HCT116 (cell line): ENCODE data around the gene TTC23. TPM values are rescaled to one million over a fixed set of nuclear protein-coding genes. Genes with fewer than 3 reads are reported as not detected.

Experiments used
- ATAC-seq: fragments of 200-7000 bp; cut with Tn5 transposase; 2 replicates; pipeline ENCODE4 v1.9.1; 2020; ENCODE audit warnings: mild to moderate bottlenecking, moderate library complexity
- BruUV-seq: library from RNA; stranded (reverse); fragments of 400-500 nt; replicated peaks from 2 replicates; lab custom pipeline; 2021; lab: Mats Ljungman, UMichigan
- CTCF ChIA-PET: fragments of 300-600 bp; sonication (Branson Sonifier 250); formaldehyde crosslinking; loops from one replicate; lab custom pipeline; 2021; ENCODE audit warnings: antibody characterized with exemption; lab: Charles Lee
- POLR2A ChIA-PET: fragments of 300-600, 350-600 bp; sonication (Branson Sonifier 250); formaldehyde crosslinking; loops from one replicate; lab custom pipeline; 2021; ENCODE audit warnings: antibody characterized with exemption; lab: Charles Lee
- RAD21 ChIA-PET, 2 experiments: fragments of 300-600 bp; sonication (Branson Sonifier 250); formaldehyde crosslinking; loops; one replicate each; lab custom pipeline; 2023; ENCODE audit warnings: low total read pairs in 2 of 2; ENCODE audit not compliant: uncharacterized antibody in 2 of 2, unreplicated experiment in 2 of 2, low non-redundant PET in 1 of 2; lab: Charles Lee
- DNase-seq: peaks from one replicate; pipeline ENCODE4 v3.0.0-alpha.2; 2010; ENCODE audit warnings: low read depth, low spot score
- H2AFZ ChIP-seq: fragments of 200-600 bp; shearing (Covaris generic), sonication (generic); 2 replicates; pipeline ENCODE4 v1.6.1; 2017; ENCODE audit warnings: low read depth, mixed run types, mixed read lengths, antibody characterized with exemption, low read length; ENCODE audit not compliant: poor library complexity, severe bottlenecking
- H3K27ac ChIP-seq: 2 replicates; pipeline ENCODE4 v1.5.1; 2012; ENCODE audit warnings: low read depth, low read length
- H3K27me3 ChIP-seq: fragments of 200-600 bp; sonication (generic); 2 replicates; pipeline ENCODE4 v1.6.1; 2016; ENCODE audit warnings: mixed run types, low read length, mixed read lengths; ENCODE audit not compliant: insufficient read depth
- H3K36me3 ChIP-seq, 2 experiments: fragments of 200-500 bp in 1 of 2; fragments of 200-600 bp in 1 of 2; sonication (Bioruptor generic) in 1 of 2; sonication (generic) in 1 of 2; 2 replicates each; pipeline versions ENCODE4 v1.5.1 to v1.6.1; 2014 to 2016; ENCODE audit warnings: low read length in 2 of 2, inconsistent platforms in 1 of 2, mixed read lengths in 1 of 2, mixed run types in 1 of 2; ENCODE audit not compliant: insufficient read depth in 2 of 2, control insufficient read depth in 1 of 2
- H3K4me1 ChIP-seq, 2 experiments: fragments of 200-600 bp in 1 of 2; sonication (generic) in 1 of 2; 2 replicates each; pipeline versions ENCODE4 v1.5.1 to v1.6.1; 2012 to 2017; ENCODE audit warnings: low read length in 2 of 2, inconsistent platforms in 1 of 2, mild to moderate bottlenecking in 1 of 2, mixed read lengths in 1 of 2, mixed run types in 1 of 2, moderate library complexity in 1 of 2; ENCODE audit not compliant: insufficient read depth in 2 of 2, control insufficient read depth in 1 of 2
- H3K4me2 ChIP-seq: fragments of 200-600 bp; sonication (generic); 2 replicates; pipeline ENCODE4 v1.6.1; 2017; ENCODE audit warnings: mixed run types, low read length, mixed read lengths
- H3K4me3 ChIP-seq, 2 experiments: fragments of 200-600 bp in 1 of 2; sonication (generic) in 1 of 2; replicated peaks in 1 of 2; 2 replicates each; pipeline ENCODE4 v1.5.1; 2011 to 2016; ENCODE audit warnings: low read length in 2 of 2, control low read depth in 1 of 2, low read depth in 1 of 2, mild to moderate bottlenecking in 1 of 2, mixed read lengths in 1 of 2, mixed run types in 1 of 2
- H3K79me2 ChIP-seq: fragments of 200-600 bp; sonication (generic); 2 replicates; pipeline ENCODE4 v1.6.1; 2017; ENCODE audit warnings: mild to moderate bottlenecking, mixed run types, low read length, moderate library complexity, mixed read lengths; ENCODE audit not compliant: insufficient read depth
- H3K9ac ChIP-seq: fragments of 200-600 bp; sonication (generic); 2 replicates; pipeline ENCODE4 v1.6.1; 2016; ENCODE audit warnings: low read length, mixed read lengths
- H3K9me2 ChIP-seq: fragments of 200-600 bp; sonication (generic), shearing (Covaris generic); 2 replicates; pipeline ENCODE4 v1.6.1; 2017; ENCODE audit warnings: mixed run types, mild to moderate bottlenecking, moderate library complexity; ENCODE audit not compliant: insufficient read depth
- H3K9me3 ChIP-seq, 2 experiments: fragments of 200-500 bp in 1 of 2; fragments of 200-600 bp in 1 of 2; sonication (Bioruptor generic) in 1 of 2; sonication (generic) in 1 of 2; 2 replicates each; pipeline ENCODE4 v1.6.1; 2014 to 2017; ENCODE audit warnings: low read length in 2 of 2, mixed read lengths in 2 of 2, inconsistent platforms in 1 of 2, low read depth in 1 of 2, mild to moderate bottlenecking in 1 of 2, mixed run types in 1 of 2, moderate library complexity in 1 of 2; ENCODE audit not compliant: control insufficient read depth in 1 of 2, insufficient read depth in 1 of 2
- H4K20me1 ChIP-seq: fragments of 200-600 bp; sonication (generic), shearing (Covaris generic); 2 replicates; pipeline ENCODE4 v1.6.1; 2017; ENCODE audit warnings: mixed run types, mild to moderate bottlenecking, moderate library complexity; ENCODE audit not compliant: insufficient read depth
- CTCF ChIP-seq, 3 experiments: fragments of 200-600 bp in 1 of 3; sonication (generic) in 1 of 3; IDR thresholded peaks in 2 of 3; conservative IDR thresholded peaks in 1 of 3; 2 replicates each; pipeline ENCODE4 v1.5.1; 2012 to 2017; ENCODE audit warnings: low read depth in 2 of 3, low read length in 2 of 3, antibody characterized with exemption in 1 of 3, borderline replicate concordance in 1 of 3, control low read depth in 1 of 3, mild to moderate bottlenecking in 1 of 3, mixed read lengths in 1 of 3, mixed run types in 1 of 3, moderate library complexity in 1 of 3; ENCODE audit not compliant: insufficient read depth in 1 of 3
- EGR1 ChIP-seq: IDR thresholded peaks from 2 replicates; pipeline ENCODE4 v1.6.1; 2012; ENCODE audit warnings: low read depth
- EZH2 ChIP-seq: fragments of 200-600 bp; sonication (generic); IDR thresholded peaks from 2 replicates; pipeline ENCODE4 v1.6.1; 2017; ENCODE audit warnings: antibody characterized with exemption, mixed run types
- EZH2phosphoT487 ChIP-seq: fragments of 200-600 bp; IDR thresholded peaks from 2 replicates; pipeline ENCODE4 v1.6.1; 2018; ENCODE audit warnings: antibody characterized with exemption, borderline replicate concordance
- REST ChIP-seq: IDR thresholded peaks from 2 replicates; pipeline ENCODE4 v1.6.1; 2012; ENCODE audit warnings: low read depth
- TCF7L2 ChIP-seq: IDR thresholded peaks from 2 replicates; pipeline ENCODE4 v1.7.0; 2011; ENCODE audit warnings: borderline replicate concordance, inconsistent platforms; ENCODE audit not compliant: insufficient read depth, insufficient read length; ENCODE audit errors: extremely low read depth
- YY1 ChIP-seq: IDR thresholded peaks from 2 replicates; pipeline ENCODE4 v1.6.1; 2011; ENCODE audit warnings: low read length, low read depth, moderate library complexity, mild to moderate bottlenecking; ENCODE audit not compliant: insufficient replicate concordance; ENCODE audit errors: extremely low read depth
- intact Hi-C: fragments of 100-400 bp; cut with micrococcal nuclease; formaldehyde crosslinking; loops from 2 replicates; pipeline ENCODE4 v1.10.0; 2022
- total RNA-seq: library from RNA; stranded (reverse); gene quantifications from one replicate; pipeline ENCODE4 v1.2.1, GENCODE V29; 2021; ENCODE audit not compliant: unreplicated experiment
- TF ChIP-seq, protein P1 (sequence below): IDR thresholded peaks from 2 replicates; pipeline ENCODE4 v1.6.1; 2012
- TF ChIP-seq, protein P2 (sequence below): IDR thresholded peaks from 2 replicates; pipeline ENCODE4 v1.6.1; 2011; ENCODE audit warnings: mild to moderate bottlenecking, low read length, moderate library complexity; ENCODE audit not compliant: insufficient replicate concordance; ENCODE audit errors: extremely low read depth
- TF ChIP-seq, protein P3 (sequence below): IDR thresholded peaks from 2 replicates; pipeline ENCODE4 v1.6.1; 2012

The TTC23 gene
- total RNA-seq, 1 experiment from 2014 or later, result 10.2 TPM

- H3K79me2 ChIP-seq, result no peaks in the 10 kb centered on the region
These were observed 39.0 kb downstream of the TTC23 start for GRCh38 chr15:99210334-99210733.

GRCh38 chr15:99209326-99209725, 40.1 kb downstream of the TTC23 start:
- Histone ChIP-seq H3K27me3 (no peaks in the 10 kb centered on the region), H2AFZ (no peak overlapping the region), H3K4me3 (no peak overlapping the region), H3K4me1 (no peaks in the 10 kb centered on the region), H3K4me2 (no peak overlapping the region), H3K9me3 (no peaks in the 10 kb centered on the region), H3K79me2 (no peaks in the 10 kb centered on the region), H3K27ac (no peak overlapping the region), H3K36me3 (no peaks in the 10 kb centered on the region), H3K9ac (no peak overlapping the region), H3K9me2 (no peaks in the 10 kb centered on the region), H4K20me1 (no peaks in the 10 kb centered on the region)
- ChIA-PET POLR2A (no interaction called here), RAD21 (interaction anchor here (0.8 to 1.3 kb wide), 2 partner anchors 104 to 109 kb away, joined by 3 read pairs; partner anchors contain the start of gene SYNM (in 1 of the 2)), CTCF (no interaction called here)
- BruUV-seq, result no TSS peak
- ATAC-seq (no peak), DNase-seq (no peak)
- intact Hi-C loops, result no loop called here
- TF ChIP-seq, protein P1, sequence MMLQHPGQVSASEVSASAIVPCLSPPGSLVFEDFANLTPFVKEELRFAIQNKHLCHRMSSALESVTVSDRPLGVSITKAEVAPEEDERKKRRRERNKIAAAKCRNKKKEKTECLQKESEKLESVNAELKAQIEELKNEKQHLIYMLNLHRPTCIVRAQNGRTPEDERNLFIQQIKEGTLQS, result no peak
- TF ChIP-seq EZH2phosphoT487 (no peak), EGR1 (no peak), EZH2 (no peak), YY1 (no peak), CTCF (IDR thresholded peaks at IDR 0.05 in 2 of 3, conservative IDR thresholded peaks at IDR 0.05 in 1 of 3; ENCODE audit: borderline replicate concordance in 1 of 3, insufficient read depth in 1 of 3, low read depth in 2 of 3, low read length in 2 of 3) (no peak), REST (no peak)
- TF ChIP-seq, protein P2, sequence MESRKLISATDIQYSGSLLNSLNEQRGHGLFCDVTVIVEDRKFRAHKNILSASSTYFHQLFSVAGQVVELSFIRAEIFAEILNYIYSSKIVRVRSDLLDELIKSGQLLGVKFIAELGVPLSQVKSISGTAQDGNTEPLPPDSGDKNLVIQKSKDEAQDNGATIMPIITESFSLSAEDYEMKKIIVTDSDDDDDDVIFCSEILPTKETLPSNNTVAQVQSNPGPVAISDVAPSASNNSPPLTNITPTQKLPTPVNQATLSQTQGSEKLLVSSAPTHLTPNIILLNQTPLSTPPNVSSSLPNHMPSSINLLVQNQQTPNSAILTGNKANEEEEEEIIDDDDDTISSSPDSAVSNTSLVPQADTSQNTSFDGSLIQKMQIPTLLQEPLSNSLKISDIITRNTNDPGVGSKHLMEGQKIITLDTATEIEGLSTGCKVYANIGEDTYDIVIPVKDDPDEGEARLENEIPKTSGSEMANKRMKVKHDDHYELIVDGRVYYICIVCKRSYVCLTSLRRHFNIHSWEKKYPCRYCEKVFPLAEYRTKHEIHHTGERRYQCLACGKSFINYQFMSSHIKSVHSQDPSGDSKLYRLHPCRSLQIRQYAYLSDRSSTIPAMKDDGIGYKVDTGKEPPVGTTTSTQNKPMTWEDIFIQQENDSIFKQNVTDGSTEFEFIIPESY, result no peak

More at GRCh38 chr15:99210334-99210733, 39.0 kb downstream of the TTC23 start:
- Histone ChIP-seq H3K36me3 (no peaks in the 10 kb centered on the region), H4K20me1 (no peaks in the 10 kb centered on the region), H3K9ac (no peak overlapping the region), H3K4me1 (no peaks in the 10 kb centered on the region), H3K27me3 (no peaks in the 10 kb centered on the region), H3K9me3 (no peaks in the 10 kb centered on the region), H3K27ac (no peak overlapping the region), H3K4me2 (no peak overlapping the region), H3K9me2 (no peaks in the 10 kb centered on the region), H3K4me3 (no peak overlapping the region), H2AFZ (no peak overlapping the region)
- no peak for DNase-seq
- CTCF ChIA-PET, result interaction anchor here (0.7 kb wide), 1 partner anchor 107 kb away, joined by 5 read pairs; no protein-coding TSS in a partner anchor
- POLR2A ChIA-PET, result no interaction called here
- no TSS peak for BruUV-seq
- no peak for ATAC-seq
- RAD21 ChIA-PET, result interaction anchor here (0.8 to 1.3 kb wide), 2 partner anchors 105 to 110 kb away, joined by 3 read pairs; partner anchors contain the start of gene SYNM (in 1 of the 2)
- intact Hi-C loops, result loop anchor here (5.0 to 10.0 kb wide), 2 partner anchors 88 to 436 kb away; no protein-coding TSS in a partner anchor
- TF ChIP-seq, protein P3, sequence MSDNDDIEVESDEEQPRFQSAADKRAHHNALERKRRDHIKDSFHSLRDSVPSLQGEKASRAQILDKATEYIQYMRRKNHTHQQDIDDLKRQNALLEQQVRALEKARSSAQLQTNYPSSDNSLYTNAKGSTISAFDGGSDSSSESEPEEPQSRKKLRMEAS, result no peak
- no peak for TF ChIP-seq TCF7L2
